GM12892 (cell line): Measurements from ENCODE around the gene KCNMA1.

Source experiments
- POLR2A ChIP-seq: IDR thresholded peaks from 2 replicates; pipeline ENCODE4 v1.6.1; 2011; ENCODE audit warnings: low read depth, low read length, control low read depth
- POLR2AphosphoS5 ChIP-seq: IDR thresholded peaks from 2 replicates; pipeline ENCODE4 v1.6.1; 2011; ENCODE audit warnings: low read depth, low read length, control low read depth
- TAF1 ChIP-seq: IDR thresholded peaks from 2 replicates; pipeline ENCODE4 v1.6.1; 2011; ENCODE audit warnings: low read depth, mild to moderate bottlenecking, control low read depth, low read length, borderline replicate concordance

DNA sequence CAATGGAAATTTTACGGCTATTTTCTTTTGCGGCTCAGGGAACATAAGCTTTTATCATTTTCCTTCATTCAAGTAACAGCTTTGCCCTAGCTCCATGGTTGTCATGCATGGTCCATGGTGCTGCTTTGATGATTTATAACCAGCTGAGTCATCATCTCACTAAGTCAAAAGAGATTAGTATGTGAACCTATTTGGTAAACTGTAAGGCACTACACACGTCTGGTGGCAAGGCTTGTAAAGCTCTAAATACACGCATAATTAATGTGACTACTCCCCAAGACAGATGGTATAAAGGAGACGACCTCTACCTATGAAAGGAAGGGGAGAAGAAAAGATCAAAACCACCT lies 340.2 kb downstream of the KCNMA1 start:
- TF ChIP-seq POLR2AphosphoS5 (no peak), POLR2A (no peak), TAF1 (no peak)
